ENCODE measurements around the gene CNNM1. TPM values are rescaled to one million over a fixed set of nuclear protein-coding genes. Genes with fewer than 3 reads are reported as not detected.

Gene CNNM1
- polyA plus RNA-seq (2011; rRNA removed) (14.2 and 17.0 TPM in 2 replicates), polyA plus RNA-seq (2017; fragmentation: RNase III; extraction: RNeasy Plus Mini Kit Qiagen cat#74134 plus additional on column Dnase treatment) (12.5 to 17.7 TPM (median 17.5 TPM) in 3 replicates), polyA minus RNA-seq (2011; rRNA and poly(A)+ RNA removed) (19.2 and 22.0 TPM in 2 replicates)
- 9.8 and 13.4 TPM in 2 replicates for polyA plus RNA-seq (2012; cell fraction: cytosol; rRNA removed)
- 13.9 and 16.4 TPM in 2 replicates for polyA plus RNA-seq (2012; cell fraction: nucleus; rRNA removed)

GRCh38 chr10:99329304-99329553 lies at the start of gene CNNM1:
CNNM1 (plus strand) TSS chr10:99329356; CDS start chr10:99329388, 32 bp downstream.
- Histone ChIP-seq H3K4me1 (peaks cover 30% of the 10 kb centered on the region), H3K4me2 (peak within 1 kb of the TSS; percentile 92), H3K4me3 (peak within 1 kb of the TSS; percentile 84), H3K27ac (peak within 1 kb of the TSS; percentile 69 to 91), H3K9me3 (no peaks in the 10 kb centered on the region)
- ATAC-seq (peak; percentile 79 to 89), FAIRE-seq (no peak), DNase-seq (ENCODE audit: low read depth in 1 of 2, low spot score in 1 of 2) (peak; percentile 47 to 77)
- 0% methylated on average over 16 of the region's 24 CpGs for WGBS (ENCODE audit: missing lambda C conversion rate)
- POLR2A ChIA-PET, result interaction anchor here (1.3 to 1.9 kb wide), 2 partner anchors 9 to 102 kb away, joined by 7 to 15 read pairs; partner anchors contain the start of gene GOT1
- TF ChIP-seq USF2 (IDR thresholded peaks at IDR 0.05), result peak; percentile 87
- TF ChIP-seq JUN (IDR thresholded peaks at IDR 0.05), result peak in 1 of 2 experiments; percentile 61; a peak in 2 of 5 replicates
- TF ChIP-seq BHLHE40 (IDR thresholded peaks at IDR 0.05; ENCODE audit: low read depth, low read length), result peak; percentile 58
- TF ChIP-seq, protein P1, sequence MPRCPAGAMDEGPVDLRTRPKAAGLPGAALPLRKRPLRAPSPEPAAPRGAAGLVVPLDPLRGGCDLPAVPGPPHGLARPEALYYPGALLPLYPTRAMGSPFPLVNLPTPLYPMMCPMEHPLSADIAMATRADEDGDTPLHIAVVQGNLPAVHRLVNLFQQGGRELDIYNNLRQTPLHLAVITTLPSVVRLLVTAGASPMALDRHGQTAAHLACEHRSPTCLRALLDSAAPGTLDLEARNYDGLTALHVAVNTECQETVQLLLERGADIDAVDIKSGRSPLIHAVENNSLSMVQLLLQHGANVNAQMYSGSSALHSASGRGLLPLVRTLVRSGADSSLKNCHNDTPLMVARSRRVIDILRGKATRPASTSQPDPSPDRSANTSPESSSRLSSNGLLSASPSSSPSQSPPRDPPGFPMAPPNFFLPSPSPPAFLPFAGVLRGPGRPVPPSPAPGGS (IDR thresholded peaks at IDR 0.05), result peak; percentile 61; the same call in 2 of the 3 replicates
- TF ChIP-seq, protein P2, sequence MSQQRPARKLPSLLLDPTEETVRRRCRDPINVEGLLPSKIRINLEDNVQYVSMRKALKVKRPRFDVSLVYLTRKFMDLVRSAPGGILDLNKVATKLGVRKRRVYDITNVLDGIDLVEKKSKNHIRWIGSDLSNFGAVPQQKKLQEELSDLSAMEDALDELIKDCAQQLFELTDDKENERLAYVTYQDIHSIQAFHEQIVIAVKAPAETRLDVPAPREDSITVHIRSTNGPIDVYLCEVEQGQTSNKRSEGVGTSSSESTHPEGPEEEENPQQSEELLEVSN (IDR thresholded peaks at IDR 0.05; ENCODE audit: borderline replicate concordance, low read depth), result peak; percentile 81
- no peak; a peak in 1 of 5 replicates for TF ChIP-seq EP300 (IDR thresholded peaks at IDR 0.05)
- TF ChIP-seq, protein P3, sequence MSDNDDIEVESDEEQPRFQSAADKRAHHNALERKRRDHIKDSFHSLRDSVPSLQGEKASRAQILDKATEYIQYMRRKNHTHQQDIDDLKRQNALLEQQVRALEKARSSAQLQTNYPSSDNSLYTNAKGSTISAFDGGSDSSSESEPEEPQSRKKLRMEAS (IDR thresholded peaks at IDR 0.05), result peak; percentile 77
- no peak for TF ChIP-seq HES2 (IDR thresholded peaks at IDR 0.05)
- CTCF ChIA-PET, result interaction anchor here (0.6 to 1.6 kb wide), 10 partner anchors 8 to 580 kb away, joined by 3 to 6 read pairs (median 3); no protein-coding TSS in a partner anchor

DNA sequence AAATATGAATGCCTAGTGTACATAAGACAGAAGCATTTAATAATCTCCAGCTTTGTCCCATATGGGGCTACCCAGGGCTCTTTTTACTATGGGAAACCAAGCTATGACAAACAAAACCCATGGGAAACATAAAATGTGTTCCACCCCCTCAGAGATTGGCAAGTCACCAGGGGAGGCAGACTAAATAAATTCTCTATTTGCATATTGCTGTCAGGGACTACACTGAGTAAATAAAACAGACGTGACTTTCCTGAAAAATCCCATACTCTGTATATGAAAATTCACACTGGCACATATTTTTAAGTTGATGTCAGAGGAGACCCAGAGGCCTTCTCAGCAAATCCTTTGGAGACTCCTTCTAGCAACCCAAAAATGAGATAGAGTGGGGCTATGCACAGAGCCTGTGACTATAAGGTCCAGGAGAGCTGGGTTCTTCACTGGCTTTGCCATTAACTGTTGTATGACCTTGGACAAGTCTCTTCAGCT lies 49.5 kb upstream of the CNNM1 start:
- ATAC-seq (peak; percentile 83 to 93), FAIRE-seq (peak; percentile 46), DNase-seq (ENCODE audit: low read depth in 1 of 2, low spot score in 1 of 2) (peak; percentile 7 to 81)
- ChIA-PET POLR2A (no interaction called here), CTCF (interaction anchor here (0.6 to 1.5 kb wide), 3 partner anchors 22 to 59 kb away, joined by 3 read pairs; partner anchors contain the start of gene CNNM1)
- TF ChIP-seq MYC (IDR thresholded peaks at IDR 0.05; ENCODE audit: borderline replicate concordance, low read length), result no peak
- TF ChIP-seq HEYL (CRISPR knock-in tag; IDR thresholded peaks at IDR 0.05), result no peak
- no peak for TF ChIP-seq ZSCAN20 (CRISPR knock-in tag; IDR thresholded peaks at IDR 0.05)
- TF ChIP-seq FOXS1 (CRISPR knock-in tag; IDR thresholded peaks at IDR 0.05), result no peak
- TF ChIP-seq GATA3 (IDR thresholded peaks at IDR 0.05; ENCODE audit: borderline replicate concordance), result peak; percentile 55; the same call in 1 of the 2 replicates
- peak in 1 of 2 experiments; percentile 13; a peak in 1 of 4 replicates for TF ChIP-seq CEBPB (IDR thresholded peaks at IDR 0.05)
- no peak for TF ChIP-seq JUN (IDR thresholded peaks at IDR 0.05)
- TF ChIP-seq FOSL2 (IDR thresholded peaks at IDR 0.05), result no peak
- TF ChIP-seq FOSL2 (CRISPR knock-in tag; IDR thresholded peaks at IDR 0.05), result peak; percentile 44; the same call in 1 of the 2 replicates
- peak; percentile 55; the same call in 1 of the 2 replicates for TF ChIP-seq JUNB (IDR thresholded peaks at IDR 0.05)
- no peak for TF ChIP-seq CBX8 (IDR thresholded peaks at IDR 0.05)
- TF ChIP-seq, protein P4, sequence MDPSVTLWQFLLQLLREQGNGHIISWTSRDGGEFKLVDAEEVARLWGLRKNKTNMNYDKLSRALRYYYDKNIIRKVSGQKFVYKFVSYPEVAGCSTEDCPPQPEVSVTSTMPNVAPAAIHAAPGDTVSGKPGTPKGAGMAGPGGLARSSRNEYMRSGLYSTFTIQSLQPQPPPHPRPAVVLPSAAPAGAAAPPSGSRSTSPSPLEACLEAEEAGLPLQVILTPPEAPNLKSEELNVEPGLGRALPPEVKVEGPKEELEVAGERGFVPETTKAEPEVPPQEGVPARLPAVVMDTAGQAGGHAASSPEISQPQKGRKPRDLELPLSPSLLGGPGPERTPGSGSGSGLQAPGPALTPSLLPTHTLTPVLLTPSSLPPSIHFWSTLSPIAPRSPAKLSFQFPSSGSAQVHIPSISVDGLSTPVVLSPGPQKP (IDR thresholded peaks at IDR 0.05; ENCODE audit: low read depth, low read length), result no peak
- no peak for TF ChIP-seq RCOR1 (IDR thresholded peaks at IDR 0.05; ENCODE audit: low read depth, low read length)
- TF ChIP-seq TP53 (CRISPR knock-in tag; IDR thresholded peaks at IDR 0.05), result no peak
- Histone ChIP-seq H3K4me3 (no peak overlapping the region), H3K27ac (peak overlapping the region in 1 of 2 experiments; percentile 14; a peak in 2 of 6 replicates), H3K4me1 (peaks cover 22% of the 10 kb centered on the region), H3K9me3 (peaks cover 10% of the 10 kb centered on the region; the same call in 1 of the 3 replicates), H3K4me2 (peak overlapping the region; percentile 55)
- 0% methylated on average over 1 of the region's 1 CpG for WGBS (ENCODE audit: missing lambda C conversion rate)

All from A549 (cell line).